Activated CD8-positive, alpha-beta memory T cell treated with anti-CD3 and anti-CD28 coated beads for 48 hours (primary cell): ENCODE data around the gene ATL1.

Experiments used
- DNase-seq, 3 experiments: peaks; one replicate each; pipeline ENCODE4 v3.0.0-alpha.2; 2020; ENCODE audit warnings: low read depth in 2 of 3, low spot score in 2 of 3

Gene ATL1

GRCh38 chr14:50559990-50560930, at the start of gene ATL1:
Gene ATL1 (plus strand): TSS chr14:50560145. CDS start chr14:50560266, 121 bp downstream.
- DNase-seq, result peak in 1 of 3 experiments; percentile 20

- DNase-seq, result no peak
Observed at GRCh38 chr14:50510157-50510556, 49.8 kb upstream of the ATL1 start.

- no peak for DNase-seq
Observed at GRCh38 chr14:50512463-50512862, 47.5 kb upstream of the ATL1 start.

- no peak for DNase-seq
Observed at GRCh38 chr14:50516091-50516490, 43.9 kb upstream of the ATL1 start.

- DNase-seq, result peak in 2 of 3 experiments; percentile 17 to 25
Observed at GRCh38 chr14:50520947-50521815, 38.8 kb upstream of the ATL1 start.

- no peak for DNase-seq
Observed at GRCh38 chr14:50521912-50522341, 38.0 kb upstream of the ATL1 start.

GRCh38 chr14:50523271-50524041, 36.5 kb upstream of the ATL1 start:
- no peak for DNase-seq

- DNase-seq, result no peak
Observed at GRCh38 chr14:50524060-50524459, 35.9 kb upstream of the ATL1 start.

- DNase-seq, result no peak
Observed at GRCh38 chr14:50524731-50525515, 35.0 kb upstream of the ATL1 start.

- DNase-seq, result no peak
Observed at GRCh38 chr14:50528000-50528399, 31.9 kb upstream of the ATL1 start.

- no peak for DNase-seq
Observed at GRCh38 chr14:50529288-50530179, 30.4 kb upstream of the ATL1 start.

- DNase-seq, result no peak
Observed at GRCh38 chr14:50530358-50530757, 29.6 kb upstream of the ATL1 start.

GRCh38 chr14:50530794-50531365, 29.1 kb upstream of the ATL1 start:
- no peak for DNase-seq

- DNase-seq, result peak; percentile 6 to 36 (median 15)
Observed at GRCh38 chr14:50531595-50532501, 28.1 kb upstream of the ATL1 start.

GRCh38 chr14:50532502-50533240, 27.3 kb upstream of the ATL1 start, which contains the start of gene MAP4K5:
Gene MAP4K5 (minus strand): TSS chr14:50532569. CDS start chr14:50532049, 520 bp downstream.
- peak; percentile 72 to 84 (median 78) for DNase-seq

- no peak for DNase-seq
Observed at GRCh38 chr14:50533241-50533705, 26.7 kb upstream of the ATL1 start.

- no peak for DNase-seq
Observed at GRCh38 chr14:50533806-50534205, 26.1 kb upstream of the ATL1 start.
